ENCODE data around the gene PITPNM3.
"Not testable (repeated sequence)": the region's sequence is repeated elsewhere in the genome, so short reads cannot be mapped to it uniquely, and the experiment has no call there.

The PITPNM3 gene

DNA sequence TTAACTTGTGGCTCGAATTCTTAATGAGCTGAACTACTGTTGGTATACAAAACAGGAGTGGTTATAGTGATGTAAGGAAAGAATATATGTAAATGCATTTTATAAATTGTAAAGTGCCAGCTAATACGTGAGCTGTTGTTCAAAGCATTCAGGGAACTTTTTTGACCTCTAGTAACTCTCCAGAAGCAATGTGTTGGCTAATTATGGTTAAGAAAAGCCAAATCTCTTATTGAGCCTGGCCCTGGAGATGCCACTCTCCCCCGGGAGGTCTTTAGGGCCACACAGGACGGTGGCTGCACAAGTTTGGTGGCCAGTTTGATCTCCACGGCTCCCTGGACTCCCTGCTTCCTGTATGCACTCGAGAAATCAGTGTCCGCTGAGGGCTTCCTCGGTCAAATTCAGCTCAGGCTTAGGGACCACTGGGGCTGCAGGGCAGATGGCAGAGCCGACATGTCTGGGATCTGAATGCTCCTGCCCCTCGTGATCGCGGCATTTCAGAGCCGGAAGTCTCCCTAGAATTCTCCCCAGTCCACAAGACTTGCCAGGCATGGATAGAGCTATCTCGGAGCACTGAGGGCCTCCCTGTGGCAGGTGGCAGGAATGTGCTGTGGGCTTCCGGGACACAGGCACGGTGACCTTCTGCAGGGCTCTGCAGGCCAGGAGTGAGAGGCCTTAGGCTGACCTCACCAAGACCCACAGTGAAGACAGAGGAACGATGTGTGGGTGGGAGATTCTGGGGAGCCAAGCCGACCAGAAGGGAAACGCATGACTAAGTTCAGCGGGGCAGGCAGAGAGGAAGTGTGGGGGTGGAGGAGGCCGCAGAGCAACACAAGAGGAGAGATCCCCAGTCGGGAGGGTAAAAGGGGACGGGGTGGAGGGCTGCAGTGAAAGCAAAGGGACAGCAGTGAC lies 18.6 kb upstream of the PITPNM3 start:
- DNase-seq (ENCODE audit: low spot score): no peak

DNA sequence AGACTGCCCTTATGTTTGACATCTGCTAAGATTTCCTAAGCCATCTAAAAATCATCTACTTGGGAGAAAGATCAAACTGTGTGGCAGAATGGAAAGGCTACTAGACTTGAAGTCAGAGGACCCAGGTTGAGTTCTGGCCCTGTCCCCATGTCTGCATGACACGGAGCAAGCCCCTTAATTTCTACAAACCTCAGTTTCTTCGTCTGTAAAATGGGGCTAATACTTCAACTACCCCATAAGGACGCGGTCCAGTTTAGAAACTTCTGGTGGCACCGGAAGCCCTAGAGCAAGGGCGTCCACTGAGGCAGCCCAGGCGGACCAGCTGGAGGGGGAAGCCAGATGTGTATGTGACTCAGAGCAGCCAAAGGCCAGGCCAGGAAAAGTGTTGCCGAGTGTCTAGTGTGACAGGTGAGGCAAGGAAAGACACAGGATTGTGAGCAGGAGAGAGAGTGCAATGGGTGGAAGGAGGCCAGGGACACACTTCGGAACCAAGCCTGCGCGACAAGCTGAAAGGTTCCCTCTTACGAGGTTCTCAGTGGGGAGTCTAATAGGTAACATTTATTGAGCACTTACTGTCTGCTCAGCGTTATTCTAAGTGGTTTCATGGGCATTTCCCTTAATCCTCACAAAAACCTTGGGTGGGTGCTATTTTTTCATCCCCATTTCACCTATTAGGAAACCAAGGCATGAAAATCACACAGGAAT lies 17.8 kb upstream of the PITPNM3 start:
- no peak for DNase-seq (ENCODE audit: low spot score)

DNA sequence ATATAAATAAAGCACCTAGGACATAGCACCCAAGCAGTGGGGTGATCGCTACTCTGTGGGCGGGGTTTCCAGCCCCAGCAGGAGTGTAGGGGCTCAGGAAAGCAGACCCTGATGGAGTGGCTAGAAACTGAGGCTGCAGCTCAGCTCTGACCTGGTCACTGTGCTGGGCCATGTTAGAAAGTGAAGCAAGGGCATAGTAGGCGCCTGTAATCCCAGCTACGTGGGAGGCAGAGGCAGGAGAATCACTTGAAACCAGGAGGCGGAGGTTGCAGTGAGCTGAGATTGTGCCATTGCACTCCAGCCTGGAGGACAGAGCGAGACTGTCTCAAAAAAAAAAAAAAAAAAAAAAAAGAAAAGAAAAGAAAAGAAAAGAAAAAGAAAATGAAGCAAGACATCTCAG lies 17.1 kb upstream of the PITPNM3 start:
- not testable (repeated sequence) for DNase-seq (ENCODE audit: low spot score)

DNA sequence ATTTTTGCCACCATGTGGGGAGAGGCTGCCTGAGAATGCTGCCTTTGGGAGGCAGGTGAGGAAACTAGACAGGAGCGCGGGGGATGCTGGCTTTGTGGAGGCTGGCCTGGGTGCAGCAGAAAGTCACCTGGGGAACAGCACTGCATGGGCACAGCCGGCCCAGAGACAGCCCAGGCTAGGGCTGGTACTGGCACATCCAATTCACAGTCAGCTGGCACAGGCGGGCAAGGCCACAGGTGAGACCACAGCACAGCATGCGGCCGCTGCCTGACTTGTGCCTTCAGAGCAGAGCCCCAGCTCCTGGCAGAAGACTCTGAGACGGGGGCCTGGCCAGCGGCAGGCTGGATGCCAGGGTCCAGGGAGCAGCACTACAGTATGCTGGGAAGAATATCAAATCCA lies 16.6 kb upstream of the PITPNM3 start:
- no peak for DNase-seq (ENCODE audit: low spot score)

DNA sequence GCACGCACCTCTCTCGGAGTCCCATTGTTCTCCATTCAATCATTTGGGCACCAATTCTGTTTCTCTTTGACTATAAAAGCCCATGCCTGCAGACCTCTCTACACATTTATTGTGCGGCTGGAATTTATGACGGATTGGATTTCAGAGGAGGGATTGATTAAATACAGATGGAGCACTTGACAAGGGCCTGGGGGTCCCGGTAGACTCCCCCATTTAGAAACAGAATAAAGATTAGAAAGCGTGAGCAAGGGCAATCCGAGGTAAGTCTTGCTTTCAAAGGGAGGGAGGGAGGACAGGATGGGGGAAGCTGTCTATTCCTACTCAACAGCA lies 15.1 kb upstream of the PITPNM3 start:
- no peak for DNase-seq (ENCODE audit: low spot score)

DNA sequence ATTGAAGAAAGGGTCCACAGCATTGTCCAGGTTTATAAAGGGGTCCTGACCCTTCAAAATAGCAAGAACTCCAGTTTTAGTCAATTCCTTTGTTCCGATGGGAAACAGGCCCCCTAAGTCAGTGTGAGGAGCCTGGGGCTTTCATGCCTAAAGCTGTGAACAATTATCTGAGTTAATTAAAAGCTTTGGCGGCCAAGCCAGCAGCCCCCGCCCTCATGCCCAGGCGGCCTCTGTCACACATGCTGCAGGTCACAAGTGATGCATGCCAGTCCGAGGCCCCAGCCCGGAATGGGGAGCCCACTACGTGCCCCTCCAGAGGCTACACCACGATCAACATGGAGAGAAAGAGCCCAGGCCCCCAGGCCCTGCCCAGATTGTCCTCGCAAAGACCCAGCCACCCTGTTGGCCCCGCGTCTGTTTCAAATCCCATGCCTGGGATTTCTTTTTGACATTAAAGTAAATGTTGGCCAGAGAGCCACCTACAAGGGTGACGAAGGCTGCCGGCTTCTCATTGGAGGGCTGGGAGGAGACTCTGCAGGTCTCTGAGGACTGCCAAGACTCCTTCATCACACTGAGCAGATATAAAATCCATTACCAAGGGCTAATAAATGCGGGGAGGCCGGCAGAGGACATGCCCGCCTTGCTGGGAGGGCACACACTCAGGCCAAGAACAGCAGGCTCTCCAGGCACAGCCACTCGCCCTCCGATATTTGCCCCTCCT lies 14.5 kb upstream of the PITPNM3 start:
- no peak for DNase-seq (ENCODE audit: low spot score)

DNA sequence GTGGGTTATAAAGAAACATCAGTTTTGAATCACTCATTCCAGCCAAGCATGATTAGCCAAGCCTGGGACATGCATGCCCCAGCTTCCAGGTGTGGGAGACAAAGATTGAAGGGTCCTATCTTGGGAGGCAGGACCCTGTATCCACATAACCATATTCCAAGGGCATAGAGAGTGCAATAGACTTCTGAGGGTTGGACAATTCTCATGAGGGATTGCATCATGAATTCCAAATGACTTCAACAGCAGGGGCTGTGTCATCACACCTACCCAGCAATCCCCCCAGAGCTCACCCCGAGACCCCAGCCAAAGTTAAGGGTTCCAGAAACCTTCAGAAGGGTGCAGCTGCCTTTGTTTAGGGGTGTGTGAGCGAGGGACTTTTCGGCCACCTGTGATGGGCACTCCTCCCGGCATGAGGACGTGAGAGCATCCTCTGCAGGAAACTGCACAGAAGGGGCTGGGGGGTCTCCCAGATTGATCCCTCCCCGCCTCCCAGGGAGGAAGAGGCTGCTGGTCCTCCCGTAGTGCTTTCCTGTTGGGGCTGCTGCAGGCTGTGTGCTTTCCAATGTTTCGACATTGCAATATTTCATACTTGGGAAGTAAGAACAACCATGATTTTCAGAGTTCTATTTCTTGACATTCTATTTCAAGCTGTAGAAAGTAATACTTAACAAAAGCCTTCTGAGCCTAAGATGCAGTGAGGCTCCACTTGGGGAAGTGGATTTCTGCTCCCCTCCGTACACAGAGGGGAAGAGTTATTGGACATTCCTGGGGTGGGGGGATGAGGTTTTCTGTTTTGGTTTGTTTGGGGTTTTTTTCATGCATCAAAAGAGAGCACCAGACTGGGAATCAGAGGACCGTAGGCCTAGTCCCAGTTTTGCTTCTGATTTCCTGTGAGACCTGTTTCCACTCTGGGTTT lies 13.3 kb upstream of the PITPNM3 start:
- no peak for DNase-seq (ENCODE audit: low spot score)

DNA sequence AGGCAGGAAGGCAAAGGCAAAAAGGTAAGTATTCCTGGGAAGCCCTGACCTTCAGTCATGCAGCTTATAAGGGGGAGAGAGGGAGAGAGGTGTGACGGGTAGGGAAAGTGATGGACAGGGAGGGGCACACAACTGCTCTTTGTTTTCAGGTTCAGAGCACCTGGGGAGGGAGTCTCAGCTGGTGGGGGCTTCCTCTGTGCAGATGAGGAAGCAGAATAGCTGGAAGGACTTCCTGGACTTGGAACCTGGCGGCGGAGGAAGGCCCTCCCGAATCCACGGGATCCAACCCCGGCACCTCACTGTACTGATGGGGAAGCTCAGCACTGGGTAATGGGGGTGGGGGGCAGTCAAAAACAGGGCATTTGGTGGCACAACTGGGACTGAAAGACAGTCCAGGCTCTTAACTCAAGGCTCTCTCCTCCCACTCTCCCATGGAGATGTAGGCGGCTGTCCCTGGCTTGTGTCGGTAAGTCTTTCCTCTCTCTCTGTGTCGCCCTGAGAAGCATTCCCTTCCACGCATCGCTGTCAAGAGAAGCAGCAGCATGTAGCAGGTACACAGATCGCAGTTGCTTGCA lies 11.9 kb upstream of the PITPNM3 start:
- no peak for DNase-seq (ENCODE audit: low spot score)

DNA sequence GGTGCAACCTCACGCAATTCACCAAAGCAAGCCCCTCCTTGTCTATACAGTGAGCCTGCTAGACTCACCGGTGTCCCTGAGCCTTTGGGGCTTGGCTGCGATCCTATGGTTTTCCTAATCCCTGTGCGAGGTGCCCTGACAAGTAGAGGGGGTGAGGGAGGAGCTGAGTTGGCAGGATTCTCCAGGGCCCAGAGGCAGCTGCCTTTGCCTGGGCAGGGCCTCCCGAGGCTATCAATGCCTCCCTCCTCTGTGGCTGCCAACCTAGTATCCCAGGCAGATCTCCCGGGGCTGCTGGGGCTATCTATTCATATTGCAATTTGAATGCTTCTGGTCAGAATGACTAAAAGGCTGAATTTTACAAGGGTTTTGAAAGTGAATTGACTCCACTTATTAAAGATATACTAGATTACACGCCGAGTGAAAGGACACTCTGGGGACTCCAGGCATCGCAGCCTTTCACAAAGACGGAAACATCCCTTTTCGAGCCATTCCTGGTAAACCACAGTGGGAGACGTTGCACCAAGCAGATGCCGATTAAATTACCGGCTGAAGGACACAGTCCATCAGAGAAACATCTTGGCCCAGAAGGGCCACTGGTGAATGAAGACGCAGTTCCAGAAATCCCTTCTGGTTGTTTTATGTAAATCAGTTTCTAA lies 11.3 kb upstream of the PITPNM3 start:
- no peak for DNase-seq (ENCODE audit: low spot score)

DNA sequence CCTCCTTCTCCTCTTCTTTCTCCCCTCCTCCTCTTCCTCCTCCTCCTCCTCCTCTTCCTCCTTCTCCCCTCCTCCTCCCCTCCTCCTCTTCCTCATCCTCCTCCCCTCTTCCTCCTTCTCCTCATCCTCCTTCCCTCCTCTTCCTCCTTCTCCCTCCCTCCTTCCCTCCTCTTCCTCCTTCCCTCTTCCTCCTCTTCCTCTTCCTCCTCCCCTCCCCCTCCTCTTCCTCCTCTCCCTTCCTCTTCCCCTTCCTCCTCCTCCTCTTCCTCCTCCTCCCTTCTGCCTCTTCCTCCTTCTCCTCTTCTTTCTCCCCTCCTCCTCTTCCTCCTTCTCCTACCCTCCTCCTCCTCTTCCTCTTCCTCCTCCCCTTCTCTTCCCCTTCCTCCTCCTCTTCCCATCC lies 5.1 kb upstream of the PITPNM3 start:
- no peak for DNase-seq (ENCODE audit: low spot score)

DNA sequence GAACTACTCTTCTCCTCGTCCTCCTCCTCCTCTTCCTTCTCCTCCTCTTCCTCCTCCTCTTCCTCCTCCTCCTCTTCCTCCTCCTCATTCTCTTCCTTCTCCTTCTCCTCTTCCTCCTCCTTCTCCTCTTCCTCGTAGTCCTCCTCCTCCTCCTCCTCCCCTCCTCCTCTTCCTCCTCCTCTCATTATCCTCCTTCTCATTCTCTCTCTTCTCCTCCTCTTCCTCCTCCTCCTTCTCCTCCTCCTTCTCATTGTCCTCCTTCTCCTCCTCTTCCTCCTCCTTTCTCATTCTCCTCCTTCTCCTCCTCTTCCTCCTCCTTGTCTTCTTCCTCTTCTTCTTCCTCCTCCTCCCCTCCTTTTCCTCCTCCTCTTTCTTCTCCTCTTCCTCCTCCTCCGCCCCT lies 4.1 kb upstream of the PITPNM3 start:
- DNase-seq (ENCODE audit: low spot score): no peak

DNA sequence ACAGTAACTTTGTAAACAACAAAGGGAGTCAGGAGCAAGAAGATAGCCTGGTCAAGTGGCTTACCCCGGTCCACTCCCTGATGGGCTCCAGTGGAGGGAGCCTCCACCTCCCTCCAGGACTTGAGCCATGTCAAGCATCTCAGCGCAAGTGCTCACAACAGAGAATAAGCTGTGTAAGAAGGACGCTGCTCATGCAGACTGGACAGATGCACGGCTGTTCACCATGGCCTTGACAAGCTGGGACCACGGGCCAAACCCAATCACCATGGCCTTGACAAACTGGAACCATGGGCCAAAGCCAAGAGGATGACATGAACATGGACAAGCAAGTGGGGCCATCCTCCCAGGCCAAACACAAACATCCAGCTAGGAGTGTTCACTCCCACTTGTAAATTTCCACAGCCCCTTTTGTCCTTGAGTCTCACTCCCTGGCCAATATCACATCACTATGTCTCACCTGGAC lies 3.4 kb upstream of the PITPNM3 start:
- DNase-seq (ENCODE audit: low spot score): no peak

DNA sequence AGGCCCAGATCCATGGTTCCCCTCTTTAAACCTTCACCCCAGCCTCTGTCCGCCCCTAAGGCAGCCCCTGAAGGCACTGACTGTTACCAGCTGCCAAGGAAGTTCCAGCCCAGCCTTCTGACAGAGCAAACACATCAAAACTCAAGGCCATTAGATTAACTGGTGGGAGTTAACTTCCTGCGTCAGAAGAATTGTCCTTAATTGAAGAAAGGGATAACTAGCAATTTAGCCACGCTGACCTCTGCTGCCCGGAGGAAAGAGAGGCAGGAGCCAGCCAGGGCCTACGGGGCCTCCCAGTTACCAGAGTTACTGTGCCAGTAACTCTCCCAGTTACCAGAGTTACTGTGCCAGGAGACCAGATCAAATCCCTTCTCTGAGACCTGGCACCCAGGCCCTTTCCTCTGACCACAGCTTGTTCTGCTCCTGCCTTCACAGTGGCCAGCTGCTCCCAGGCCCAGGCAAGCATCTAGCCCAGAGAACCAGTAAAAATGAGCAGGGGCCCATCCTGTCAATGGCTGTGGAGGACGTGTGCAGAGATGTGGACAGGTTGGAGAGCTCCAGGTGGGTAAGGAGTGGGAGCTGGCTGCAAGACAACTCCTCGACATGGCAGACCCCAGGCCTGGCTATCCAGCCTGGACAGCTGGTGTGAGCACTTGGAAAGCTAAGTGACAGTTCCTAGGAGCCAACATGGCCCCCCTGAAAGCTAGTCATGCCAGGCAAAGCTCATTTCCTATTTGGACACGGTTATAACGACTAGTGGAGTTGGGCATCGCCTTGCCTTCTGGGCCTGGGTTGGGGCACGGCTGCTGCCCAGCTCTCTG lies 2.8 kb upstream of the PITPNM3 start:
- no peak for DNase-seq (ENCODE audit: low spot score)

DNA sequence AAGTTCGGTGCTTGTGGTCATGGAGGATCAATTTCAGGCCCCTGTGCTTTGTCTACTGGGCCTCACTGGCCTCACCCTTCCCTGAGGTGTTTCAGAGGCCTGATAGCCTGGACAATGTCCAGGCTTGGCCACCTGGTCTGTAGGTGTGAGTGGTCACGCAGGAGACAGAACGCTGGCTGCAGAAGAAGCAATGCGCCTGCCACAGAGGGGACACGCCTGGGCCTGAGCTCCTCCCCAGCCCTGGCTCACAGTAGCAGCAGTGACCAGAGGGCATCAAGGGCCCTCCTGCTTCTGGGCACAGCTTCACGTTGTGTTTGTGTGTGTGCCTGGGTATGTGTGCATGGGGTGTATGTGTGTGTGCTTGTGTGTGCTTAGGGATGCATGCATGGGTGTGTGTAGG lies 1.9 kb upstream of the PITPNM3 start:
- DNase-seq (ENCODE audit: low spot score): no peak

DNA sequence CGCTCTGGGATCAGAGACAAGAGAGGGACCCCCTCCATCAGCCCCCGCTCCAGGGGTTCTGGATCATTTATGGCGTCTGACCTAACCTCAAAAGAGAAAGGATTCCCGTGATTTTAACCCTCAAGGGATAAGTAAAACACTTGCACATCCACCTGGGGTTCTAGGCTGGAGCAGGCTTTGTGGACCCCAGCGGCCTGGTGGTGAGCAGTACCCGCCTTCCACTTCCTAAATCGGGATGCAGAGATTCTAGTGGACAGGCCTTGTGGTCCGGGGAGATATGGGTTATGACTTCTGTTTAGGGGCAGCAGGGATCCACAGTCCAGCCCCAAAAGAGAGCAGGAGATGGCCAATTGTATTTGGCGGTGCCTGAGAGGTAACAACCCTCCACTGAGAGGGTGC lies 684 bp upstream of the PITPNM3 start:
- DNase-seq (ENCODE audit: low spot score): no peak

DNA sequence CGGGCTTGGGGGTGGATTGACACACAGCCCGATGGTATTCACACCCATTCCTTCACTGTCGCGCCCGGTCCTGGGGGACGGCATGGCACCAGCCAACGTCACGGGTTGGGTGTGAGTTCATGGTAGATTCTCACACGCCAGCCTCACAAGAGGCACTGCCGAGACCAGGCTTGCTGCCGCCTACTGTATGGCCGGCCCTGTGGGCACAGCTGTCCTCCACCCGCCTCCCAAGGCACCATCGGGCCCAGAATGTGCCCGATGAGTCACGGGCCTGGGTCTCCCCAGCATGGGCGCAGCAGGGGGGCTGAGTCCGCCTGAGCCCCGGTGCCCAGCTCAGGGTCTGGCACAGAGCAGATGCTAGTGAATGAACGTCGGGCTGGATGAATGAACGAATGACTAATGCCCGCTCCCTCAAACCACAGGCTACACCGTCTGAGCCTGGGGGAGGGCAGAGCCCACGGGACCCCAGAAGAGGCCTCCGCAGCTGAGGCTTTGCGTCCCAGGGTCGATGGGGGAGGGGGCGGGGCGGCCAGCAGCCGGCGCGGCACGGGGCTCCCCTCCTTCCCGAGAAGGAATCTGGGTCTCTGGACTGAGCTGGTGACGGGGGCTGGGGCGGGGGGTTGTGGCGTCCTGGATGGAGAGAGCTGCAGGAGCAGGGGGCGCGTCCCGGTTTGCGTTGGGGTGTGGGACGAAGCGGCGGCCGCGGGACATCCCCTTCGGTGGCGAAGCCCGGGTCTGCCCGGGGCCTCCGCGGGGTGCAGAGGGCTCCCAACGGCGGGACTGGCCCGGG lies 829 bp downstream of the PITPNM3 start:
- no peak for DNase-seq (ENCODE audit: low spot score)

DNA sequence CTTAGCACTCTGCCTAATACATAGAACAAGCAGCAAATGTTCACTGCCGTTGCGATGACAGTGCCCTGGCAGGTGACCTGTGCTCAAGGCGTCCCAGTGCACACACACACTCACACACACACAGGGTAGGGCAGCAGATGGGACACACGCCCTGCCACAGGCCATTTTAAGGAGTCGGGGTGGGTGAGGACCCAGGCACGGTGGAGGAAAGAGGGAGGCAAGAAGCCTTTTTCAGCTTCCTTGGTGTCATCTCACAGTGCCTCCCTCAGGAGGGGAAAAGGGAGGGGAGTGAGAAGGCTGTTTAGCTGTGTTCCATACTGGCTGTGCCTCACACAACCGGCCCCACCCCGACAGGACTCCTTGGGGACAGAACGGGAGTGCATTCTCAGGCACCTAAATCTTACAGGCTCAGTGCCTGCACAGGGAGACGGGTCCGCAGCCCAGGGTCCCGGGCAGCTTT lies 1.5 kb downstream of the PITPNM3 start:
- no peak for DNase-seq (ENCODE audit: low spot score)

DNA sequence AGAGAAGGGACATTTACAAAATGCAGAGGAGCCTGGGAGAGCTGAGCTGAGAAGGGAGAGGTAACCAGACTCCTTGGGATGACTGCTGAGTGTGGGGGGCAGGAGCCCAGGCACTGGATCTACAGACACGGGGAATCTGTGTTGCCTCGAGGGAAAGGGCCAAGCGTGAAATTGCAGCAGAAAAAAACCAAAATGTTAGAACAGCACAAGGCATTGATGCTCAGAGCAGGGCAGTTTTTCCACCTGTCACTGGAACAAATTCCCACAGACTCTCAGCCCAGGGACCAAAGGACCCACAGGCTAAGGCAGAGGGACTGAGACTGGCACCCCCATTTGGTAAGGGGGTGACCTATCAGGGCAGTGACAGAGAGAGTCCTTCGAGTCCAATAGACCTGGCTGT lies 2.0 kb downstream of the PITPNM3 start:
- no peak for DNase-seq (ENCODE audit: low spot score)

DNA sequence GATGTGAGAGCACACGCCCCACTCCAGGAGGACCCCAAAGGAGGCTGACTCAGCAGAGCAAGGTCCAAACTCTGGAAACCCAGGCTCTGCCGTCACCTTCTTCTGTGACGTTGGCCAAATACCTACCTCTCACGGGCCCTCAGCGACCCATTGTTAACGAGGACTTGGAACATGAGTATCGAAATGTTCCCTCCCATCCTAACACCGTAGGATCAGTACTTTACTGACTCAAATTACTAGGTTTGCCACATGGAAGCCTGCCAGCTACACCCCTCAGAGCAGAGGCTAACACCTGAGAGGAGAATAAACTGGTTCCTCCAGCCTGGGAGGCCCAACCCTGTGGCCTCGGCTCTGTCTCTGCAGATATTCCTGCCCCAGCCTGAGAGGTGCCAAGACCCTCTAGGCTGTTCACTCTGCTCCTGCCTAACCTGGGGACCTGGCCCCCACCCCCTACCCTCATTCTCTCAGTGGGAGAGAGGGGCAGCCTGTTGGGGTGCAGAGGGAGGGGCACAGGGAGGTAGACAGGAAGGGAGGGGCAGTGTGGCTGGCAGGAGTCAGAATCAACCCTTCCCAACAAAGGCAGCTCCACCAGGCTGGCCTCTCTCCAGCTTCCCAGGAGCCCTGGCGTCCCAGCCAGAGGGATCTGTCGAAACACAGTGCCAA lies 4.4 kb downstream of the PITPNM3 start:
- DNase-seq (ENCODE audit: low spot score): no peak

Data from HuH-7 (cell line).